Measurements from ENCODE around the gene TIAL1. TPM values are rescaled to one million over a fixed set of nuclear protein-coding genes. Genes with fewer than 3 reads are reported as not detected.

TIAL1 gene
- total and polyA plus RNA-seq, 10 of the 15 experiments (the other 5 are each of a cell fraction or from before 2014, with no cell fraction given), result 26.0 to 159 (median 62.8) TPM

DNA sequence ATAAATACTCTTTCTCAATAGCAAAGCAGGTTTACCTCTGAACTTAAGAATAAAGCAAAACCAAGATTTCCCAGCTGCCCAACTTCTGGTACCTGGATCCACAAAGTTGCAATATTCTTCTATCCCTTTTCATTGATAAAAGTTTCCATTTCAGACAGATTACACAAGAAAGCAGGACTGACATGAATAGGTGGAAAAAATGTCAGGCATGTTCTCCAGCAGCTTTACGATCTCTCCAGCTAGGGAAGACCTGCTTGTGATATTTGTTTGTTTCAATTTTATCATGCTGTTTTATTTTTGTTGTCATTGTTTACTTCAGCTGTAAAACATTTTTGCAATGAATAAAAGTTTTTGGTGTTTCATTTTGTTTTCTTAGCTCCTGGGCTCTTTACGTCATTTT, 63.3 kb downstream of the TIAL1 start:
- DNase-seq (ENCODE audit: low read depth, low spot score) (no peak), ATAC-seq (no peak), FAIRE-seq (no peak)
- in situ Hi-C loops (cut with MboI) (no loop called here), intact Hi-C loops (cut with micrococcal nuclease; ENCODE audit: unreplicated experiment) (no loop called here)
- TF ChIP-seq IRF4 (IDR thresholded peaks at IDR 0.05; ENCODE audit: low read depth, low read length) (no peak), NFYB (IDR thresholded peaks at IDR 0.05; ENCODE audit: insufficient read depth, low read depth, low read length) (no peak), GABPA (IDR thresholded peaks at IDR 0.05; ENCODE audit: low read depth) (no peak), TARDBP (IDR thresholded peaks at IDR 0.05; ENCODE audit: borderline replicate concordance) (no peak), POLR2A (IDR thresholded peaks at IDR 0.05; ENCODE audit: low read depth, low read length) (no peak), SIX5 (IDR thresholded peaks at IDR 0.05; ENCODE audit: low read depth, low read length, severe bottlenecking) (no peak), SUZ12 (IDR thresholded peaks at IDR 0.05; ENCODE audit: unreplicated experiment) (no peak), ZNF622 (IDR thresholded peaks at IDR 0.05) (no peak), EZH2 (IDR thresholded peaks at IDR 0.05; ENCODE audit: borderline replicate concordance, control insufficient read depth, low read depth, low read length) (no peak), EP300 (IDR thresholded peaks at IDR 0.05; ENCODE audit: borderline replicate concordance in 1 of 2, control insufficient read depth in 1 of 2, low read depth in 2 of 2, low read length in 2 of 2) (no peak), TCF12 (IDR thresholded peaks at IDR 0.05; ENCODE audit: low read depth, low read length) (no peak), HDGF (IDR thresholded peaks at IDR 0.05) (no peak), TCF3 (IDR thresholded peaks at IDR 0.05; ENCODE audit: borderline replicate concordance, insufficient read depth, low read depth, low read length) (no peak), BACH1 (IDR thresholded peaks at IDR 0.05; ENCODE audit: borderline replicate concordance) (no peak), FOXK2 (IDR thresholded peaks at IDR 0.05) (no peak), POU2F2 (IDR thresholded peaks at IDR 0.05; ENCODE audit: borderline replicate concordance, low read depth, low read length) (no peak)
- TF ChIP-seq, protein P1, sequence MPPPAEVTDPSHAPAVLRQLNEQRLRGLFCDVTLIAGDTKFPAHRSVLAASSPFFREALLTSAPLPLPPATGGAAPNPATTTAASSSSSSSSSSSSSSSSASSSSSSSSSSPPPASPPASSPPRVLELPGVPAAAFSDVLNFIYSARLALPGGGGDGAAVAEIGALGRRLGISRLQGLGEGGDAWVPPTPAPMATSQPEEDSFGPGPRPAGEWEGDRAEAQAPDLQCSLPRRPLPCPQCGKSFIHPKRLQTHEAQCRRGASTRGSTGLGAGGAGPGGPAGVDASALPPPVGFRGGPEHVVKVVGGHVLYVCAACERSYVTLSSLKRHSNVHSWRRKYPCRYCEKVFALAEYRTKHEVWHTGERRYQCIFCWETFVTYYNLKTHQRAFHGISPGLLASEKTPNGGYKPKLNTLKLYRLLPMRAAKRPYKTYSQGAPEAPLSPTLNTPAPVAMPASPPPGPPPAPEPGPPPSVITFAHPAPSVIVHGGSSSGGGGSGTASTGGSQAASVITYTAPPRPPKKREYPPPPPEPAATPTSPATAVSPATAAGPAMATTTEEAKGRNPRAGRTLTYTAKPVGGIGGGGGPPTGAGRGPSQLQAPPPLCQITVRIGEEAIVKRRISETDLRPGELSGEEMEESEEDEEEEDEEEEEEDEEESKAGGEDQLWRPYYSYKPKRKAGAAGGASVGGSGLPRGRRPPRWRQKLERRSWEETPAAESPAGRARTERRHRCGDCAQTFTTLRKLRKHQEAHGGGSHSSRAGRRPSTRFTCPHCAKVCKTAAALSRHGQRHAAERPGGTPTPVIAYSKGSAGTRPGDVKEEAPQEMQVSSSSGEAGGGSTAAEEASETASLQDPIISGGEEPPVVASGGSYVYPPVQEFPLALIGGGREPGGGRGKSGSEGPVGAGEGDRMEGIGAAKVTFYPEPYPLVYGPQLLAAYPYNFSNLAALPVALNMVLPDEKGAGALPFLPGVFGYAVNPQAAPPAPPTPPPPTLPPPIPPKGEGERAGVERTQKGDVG (CRISPR knock-in tag; IDR thresholded peaks at IDR 0.05), result no peak
- TF ChIP-seq, protein P2, sequence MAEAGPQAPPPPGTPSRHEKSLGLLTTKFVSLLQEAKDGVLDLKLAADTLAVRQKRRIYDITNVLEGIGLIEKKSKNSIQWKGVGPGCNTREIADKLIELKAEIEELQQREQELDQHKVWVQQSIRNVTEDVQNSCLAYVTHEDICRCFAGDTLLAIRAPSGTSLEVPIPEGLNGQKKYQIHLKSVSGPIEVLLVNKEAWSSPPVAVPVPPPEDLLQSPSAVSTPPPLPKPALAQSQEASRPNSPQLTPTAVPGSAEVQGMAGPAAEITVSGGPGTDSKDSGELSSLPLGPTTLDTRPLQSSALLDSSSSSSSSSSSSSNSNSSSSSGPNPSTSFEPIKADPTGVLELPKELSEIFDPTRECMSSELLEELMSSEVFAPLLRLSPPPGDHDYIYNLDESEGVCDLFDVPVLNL (IDR thresholded peaks at IDR 0.05; ENCODE audit: low read depth, low read length), result no peak
- TF ChIP-seq, protein P3, sequence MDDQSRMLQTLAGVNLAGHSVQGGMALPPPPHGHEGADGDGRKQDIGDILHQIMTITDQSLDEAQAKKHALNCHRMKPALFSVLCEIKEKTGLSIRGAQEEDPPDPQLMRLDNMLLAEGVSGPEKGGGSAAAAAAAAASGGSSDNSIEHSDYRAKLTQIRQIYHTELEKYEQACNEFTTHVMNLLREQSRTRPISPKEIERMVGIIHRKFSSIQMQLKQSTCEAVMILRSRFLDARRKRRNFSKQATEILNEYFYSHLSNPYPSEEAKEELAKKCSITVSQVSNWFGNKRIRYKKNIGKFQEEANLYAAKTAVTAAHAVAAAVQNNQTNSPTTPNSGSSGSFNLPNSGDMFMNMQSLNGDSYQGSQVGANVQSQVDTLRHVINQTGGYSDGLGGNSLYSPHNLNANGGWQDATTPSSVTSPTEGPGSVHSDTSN (IDR thresholded peaks at IDR 0.05; ENCODE audit: insufficient replicate concordance, low read depth, low read length), result no peak
- TF ChIP-seq, protein P4, sequence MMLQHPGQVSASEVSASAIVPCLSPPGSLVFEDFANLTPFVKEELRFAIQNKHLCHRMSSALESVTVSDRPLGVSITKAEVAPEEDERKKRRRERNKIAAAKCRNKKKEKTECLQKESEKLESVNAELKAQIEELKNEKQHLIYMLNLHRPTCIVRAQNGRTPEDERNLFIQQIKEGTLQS (IDR thresholded peaks at IDR 0.05; ENCODE audit: borderline replicate concordance, extremely low read depth, low read depth, low read length), result no peak
- no peaks in the 10 kb centered on the region for H3K27me3 ChIP-seq (replicated peaks in 1 of 2; ENCODE audit: control insufficient read depth in 2 of 2, insufficient read depth in 2 of 2, low read length in 1 of 2)
- H3K9ac ChIP-seq (ENCODE audit: control insufficient read depth, insufficient read depth, low read length), result no peak overlapping the region
- WGBS (ENCODE audit: insufficient coverage, insufficient replicate concordance, low lambda C conversion rate, missing lambda C conversion rate), result 100% methylated on average over 2 of the region's 2 CpGs
- peaks cover 59% of the 10 kb centered on the region for H3K79me2 ChIP-seq (ENCODE audit: control insufficient read depth, insufficient read depth, low read length)
- H3K9me3 ChIP-seq (replicated peaks; ENCODE audit: control insufficient read depth, insufficient read depth, low read length), result no peaks in the 10 kb centered on the region
- POLR2A ChIA-PET, result interaction anchor here (0.6 kb wide), 2 partner anchors 33 to 88 kb away, joined by 3 read pairs; no protein-coding TSS in a partner anchor
- H4K20me1 ChIP-seq (ENCODE audit: control insufficient read depth, insufficient read depth), result peaks cover 3% of the 10 kb centered on the region; the same call in 1 of the 2 replicates
- RAD21 ChIA-PET (ENCODE audit: unreplicated experiment), result interaction anchor here (1.1 to 2.4 kb wide), 2 partner anchors 16 to 22 kb away, joined by 3 to 9 read pairs; no protein-coding TSS in a partner anchor
- H3K36me3 ChIP-seq (ENCODE audit: control insufficient read depth in 2 of 2, insufficient read depth in 2 of 2, low read length in 1 of 2), result no peaks in the 10 kb centered on the region
- SMC1A ChIA-PET (ENCODE audit: uncharacterized antibody, unreplicated experiment), result interaction anchor here (1.1 to 2.5 kb wide), 2 partner anchors 15 to 33 kb away, joined by 5 to 6 read pairs; no protein-coding TSS in a partner anchor
- BruUV-seq (replicated peaks), result no TSS peak
- H2AFZ ChIP-seq (ENCODE audit: control insufficient read depth, low read depth, low read length), result no peak overlapping the region
- no peak overlapping the region for H3K4me2 ChIP-seq (ENCODE audit: control insufficient read depth, insufficient read depth)
- H3K27ac ChIP-seq (ENCODE audit: control insufficient read depth, insufficient read depth), result no peak overlapping the region
- peaks cover 15% of the 10 kb centered on the region for H3K4me1 ChIP-seq (ENCODE audit: control insufficient read depth, insufficient read depth, low read length)
- CTCF ChIA-PET, result interaction anchor here (0.8 to 4.1 kb wide), 5 partner anchors 8 to 335 kb away, joined by 3 to 15 read pairs (median 3); partner anchors contain the start of gene RGS10
- H3K4me3 ChIP-seq, result no peak overlapping the region
